GM23338 (cell line): ENCODE results near the gene GPN2. TPM values are rescaled to one million over a fixed set of nuclear protein-coding genes. Genes with fewer than 3 reads are reported as not detected.

Experiments
- ATAC-seq: fragments of 200-7000 bp; cut with Tn5 transposase; 3 replicates; pipeline ENCODE4 v1.9.1; 2020
- DNase-seq: peaks from one replicate; pipeline ENCODE4 v3.0.0-alpha.2; 2015; ENCODE audit warnings: low spot score
- H2AFZ ChIP-seq: fragments of 200-600 bp; sonication (generic); 2 replicates; pipeline ENCODE4 v1.8.0; 2016; ENCODE audit warnings: antibody characterized with exemption, mild to moderate bottlenecking, moderate library complexity
- H3F3A ChIP-seq: fragments of 200-600 bp; sonication (generic); replicated peaks from 2 replicates; pipeline ENCODE4 v1.8.0; 2017; ENCODE audit warnings: antibody characterized with exemption, mixed run types, low read depth
- H3K27ac ChIP-seq: fragments of 200-600 bp; sonication (generic); 2 replicates; pipeline ENCODE4 v1.6.1; 2016; ENCODE audit warnings: low read depth
- H3K27me3 ChIP-seq: fragments of 200-600 bp; sonication (generic); 2 replicates; pipeline ENCODE4 v1.8.0; 2016; ENCODE audit warnings: mild to moderate bottlenecking, mixed run types, moderate library complexity; ENCODE audit not compliant: insufficient read depth
- H3K36me3 ChIP-seq: fragments of 200-600 bp; sonication (generic); 2 replicates; pipeline ENCODE4 v1.8.0; 2016; ENCODE audit warnings: mild to moderate bottlenecking; ENCODE audit not compliant: insufficient read depth
- H3K4me1 ChIP-seq: fragments of 200-600 bp; sonication (generic); 2 replicates; pipeline ENCODE4 v1.8.0; 2016; ENCODE audit warnings: mild to moderate bottlenecking, moderate library complexity; ENCODE audit not compliant: insufficient read depth
- H3K4me2 ChIP-seq: fragments of 200-600 bp; sonication (generic); 2 replicates; pipeline ENCODE4 v1.7.1; 2017; ENCODE audit warnings: mixed run types
- H3K4me3 ChIP-seq: fragments of 200-600 bp; sonication (generic); 2 replicates; pipeline ENCODE4 v1.6.1; 2016; ENCODE audit warnings: mixed run types
- H3K79me2 ChIP-seq: fragments of 200-600 bp; sonication (generic); replicated peaks from 2 replicates; pipeline ENCODE4 v1.8.0; 2017; ENCODE audit warnings: mild to moderate bottlenecking; ENCODE audit not compliant: insufficient read depth
- H3K9me2 ChIP-seq: fragments of 200-600 bp; sonication (generic); 2 replicates; pipeline ENCODE4 v1.8.0; 2017; ENCODE audit not compliant: insufficient read depth
- H4K20me1 ChIP-seq: fragments of 200-600 bp; sonication (generic); replicated peaks from 2 replicates; pipeline ENCODE4 v1.8.0; 2017; ENCODE audit warnings: mild to moderate bottlenecking; ENCODE audit not compliant: insufficient read depth
- H3K27ac Mint-ChIP-seq: 2 replicates; pipeline ENCODE4 v1.8.0; 2020; ENCODE audit warnings: inconsistent platforms, mild to moderate bottlenecking, moderate library complexity, mixed read lengths
- H3K27me3 Mint-ChIP-seq: 3 replicates; pipeline ENCODE4 v1.8.0; 2022; ENCODE audit warnings: low read depth, mild to moderate bottlenecking, moderate library complexity, mixed read lengths, inconsistent platforms; ENCODE audit not compliant: insufficient read depth, poor library complexity
- H3K36me3 Mint-ChIP-seq: 3 replicates; pipeline ENCODE4 v1.8.0; 2021; ENCODE audit warnings: low read depth, mild to moderate bottlenecking, inconsistent platforms, moderate library complexity, mixed read lengths
- H3K4me1 Mint-ChIP-seq: 3 replicates; pipeline ENCODE4 v1.8.0; 2020; ENCODE audit warnings: mild to moderate bottlenecking, inconsistent platforms, mixed read lengths
- H3K4me3 Mint-ChIP-seq: 3 replicates; pipeline ENCODE4 v1.8.0; 2021; ENCODE audit warnings: moderate library complexity, mild to moderate bottlenecking, inconsistent platforms, mixed read lengths
- H3K9me3 Mint-ChIP-seq: 3 replicates; pipeline ENCODE4 v1.8.0; 2020; ENCODE audit warnings: moderate library complexity, mild to moderate bottlenecking, inconsistent platforms, mixed read lengths
- CREB1 ChIP-seq: fragments of 250-450 bp; sonication (Bioruptor Pico); IDR thresholded peaks from 2 replicates; pipeline ENCODE4 v1.5.0; 2020; ENCODE audit warnings: low read depth, mild to moderate bottlenecking, moderate library complexity
- EZH2 ChIP-seq: fragments of 200-600 bp; sonication (generic); IDR thresholded peaks from one replicate; pipeline ENCODE4 v1.8.0; 2017; ENCODE audit warnings: antibody characterized with exemption, mild to moderate bottlenecking, low read depth; ENCODE audit not compliant: unreplicated experiment
- JUNB ChIP-seq: IDR thresholded peaks from one replicate; pipeline ENCODE4 v1.6.1; 2016; ENCODE audit warnings: antibody characterized with exemption; ENCODE audit not compliant: unreplicated experiment
- STAT1 ChIP-seq: IDR thresholded peaks from one replicate; pipeline ENCODE4 v1.6.1; 2016; ENCODE audit warnings: antibody characterized with exemption; ENCODE audit not compliant: unreplicated experiment
- ZNF114 ChIP-seq: fragments of 250-450 bp; sonication (Bioruptor Pico); IDR thresholded peaks from 2 replicates; pipeline ENCODE4 v1.5.0; 2020; ENCODE audit warnings: mild to moderate bottlenecking, moderate library complexity
- polyA plus RNA-seq: library from polyadenylated mRNA; unstranded; fragments of >200 nt; fragmentation: Nextera tagmentation; extraction: Ambion mirVana; gene quantifications from 2 replicates; pipeline ENCODE4 v1.2.1, GENCODE V29; 2016
- total RNA-seq: library from RNA; depleted of rRNA; stranded (reverse); fragments of >200 nt; shearing (Covaris generic); gene quantifications from 2 replicates; pipeline ENCODE4 v1.2.3, GENCODE V29; 2014
- TF ChIP-seq, protein P1 (sequence below): IDR thresholded peaks from one replicate; pipeline ENCODE4 v1.6.1; 2018; ENCODE audit warnings: antibody characterized with exemption; ENCODE audit not compliant: unreplicated experiment
- TF ChIP-seq, protein P2 (sequence below): IDR thresholded peaks from 2 replicates; pipeline ENCODE4 v1.6.1; 2016; ENCODE audit warnings: antibody characterized with exemption
- TF ChIP-seq, protein P3 (sequence below): fragments of 250-450 bp; sonication (Bioruptor Pico); IDR thresholded peaks from 2 replicates; pipeline ENCODE4 v1.5.0; 2020; ENCODE audit warnings: mild to moderate bottlenecking, moderate library complexity

GPN2 gene
- total and polyA plus RNA-seq, 2 experiments from 2014 or later = 10.1 to 19.4 TPM

DNA sequence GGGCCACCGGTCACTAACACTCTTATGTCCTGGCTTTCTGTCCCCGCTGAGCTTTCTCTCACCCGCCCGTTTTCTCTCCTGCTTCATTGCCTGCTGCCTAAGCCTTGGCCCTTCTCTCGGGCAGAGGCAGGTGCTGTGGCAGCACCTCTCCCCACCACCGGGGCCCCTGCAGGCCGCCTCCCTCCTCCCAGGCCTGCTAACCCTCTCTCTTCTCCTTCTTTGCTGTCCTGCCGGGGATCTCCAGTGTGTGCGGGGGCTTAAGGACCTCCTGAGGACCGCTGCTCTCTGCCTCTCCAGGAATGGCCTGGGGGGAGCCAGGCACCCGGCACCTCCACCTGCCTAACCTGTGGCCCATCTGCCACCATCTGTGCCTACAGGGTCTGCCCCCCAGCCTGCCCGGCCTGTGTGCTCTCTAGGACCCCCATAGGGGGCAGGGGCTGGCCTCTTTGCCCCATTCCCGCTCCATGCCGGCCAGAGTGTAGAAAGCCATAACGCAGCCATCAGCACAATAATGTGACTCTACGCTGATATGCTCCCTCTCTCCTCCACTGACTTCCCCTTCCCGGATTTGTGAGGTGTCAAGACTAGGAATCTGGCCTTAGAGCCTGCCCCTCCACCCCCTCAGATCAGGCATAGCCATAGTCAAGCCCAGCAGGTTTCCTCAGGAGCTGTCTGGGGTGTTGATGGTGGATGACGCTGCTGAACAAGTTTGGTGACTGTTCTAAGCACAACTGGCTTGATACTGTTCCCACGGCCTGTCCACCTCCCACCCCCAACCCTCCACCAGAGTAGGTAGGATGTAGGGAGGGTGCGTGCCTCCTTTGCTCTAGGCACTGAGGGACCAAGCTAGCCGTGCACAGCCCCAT is 33.2 kb downstream of the GPN2 start:
- no peak for DNase-seq
- Histone ChIP-seq H3K4me2 (no peak overlapping the region), H3K27ac (no peak overlapping the region), H3K27me3 (no peaks in the 10 kb centered on the region), H3K79me2 (no peaks in the 10 kb centered on the region), H3K36me3 (peaks cover 2% of the 10 kb centered on the region; the same call in 1 of the 2 replicates), H3F3A (no peaks in the 10 kb centered on the region; the same call in 1 of the 2 replicates), H3K4me1 (peaks cover 7% of the 10 kb centered on the region; the same call in 1 of the 2 replicates), H2AFZ (no peak overlapping the region), H3K9me2 (no peaks in the 10 kb centered on the region), H3K4me3 (no peak overlapping the region), H4K20me1 (no peaks in the 10 kb centered on the region)
- Mint-ChIP-seq H3K9me3 (no peaks in the 10 kb centered on the region), H3K27ac (peak overlapping the region; percentile 73; the same call in 1 of the 2 replicates), H3K27me3 (peaks cover 6% of the 10 kb centered on the region), H3K4me3 (no peak overlapping the region), H3K36me3 (peaks cover 18% of the 10 kb centered on the region), H3K4me1 (peaks cover 30% of the 10 kb centered on the region)
- TF ChIP-seq CREB1 (CRISPR knock-in tag) (no peak), STAT1 (no peak)
- ATAC-seq = peak; percentile 57

DNA sequence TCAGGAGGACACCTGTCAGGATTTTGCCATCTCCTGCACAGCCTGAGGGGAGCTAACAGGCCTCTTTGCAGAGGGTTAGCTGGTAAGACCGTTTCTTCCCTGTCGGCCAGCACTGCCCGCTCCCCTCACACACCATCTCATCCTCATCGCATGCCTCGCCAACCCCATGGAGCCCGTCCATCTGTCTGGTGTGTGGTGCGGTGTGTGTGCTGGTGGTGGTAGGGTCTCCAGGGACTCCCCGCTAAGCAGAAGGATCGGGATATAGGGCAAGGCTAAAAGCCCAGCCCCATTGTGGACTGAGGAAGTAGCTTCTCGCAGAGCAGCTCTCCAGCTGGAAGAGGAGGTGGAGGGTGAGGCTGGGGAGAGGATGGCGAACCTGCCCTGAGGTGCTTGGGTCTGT is 33.9 kb downstream of the GPN2 start:
- peaks cover 24% of the 10 kb centered on the region for H3K4me1 Mint-ChIP-seq
- TF ChIP-seq JUNB = no peak
- no peak for TF ChIP-seq EZH2
- TF ChIP-seq, protein P1, sequence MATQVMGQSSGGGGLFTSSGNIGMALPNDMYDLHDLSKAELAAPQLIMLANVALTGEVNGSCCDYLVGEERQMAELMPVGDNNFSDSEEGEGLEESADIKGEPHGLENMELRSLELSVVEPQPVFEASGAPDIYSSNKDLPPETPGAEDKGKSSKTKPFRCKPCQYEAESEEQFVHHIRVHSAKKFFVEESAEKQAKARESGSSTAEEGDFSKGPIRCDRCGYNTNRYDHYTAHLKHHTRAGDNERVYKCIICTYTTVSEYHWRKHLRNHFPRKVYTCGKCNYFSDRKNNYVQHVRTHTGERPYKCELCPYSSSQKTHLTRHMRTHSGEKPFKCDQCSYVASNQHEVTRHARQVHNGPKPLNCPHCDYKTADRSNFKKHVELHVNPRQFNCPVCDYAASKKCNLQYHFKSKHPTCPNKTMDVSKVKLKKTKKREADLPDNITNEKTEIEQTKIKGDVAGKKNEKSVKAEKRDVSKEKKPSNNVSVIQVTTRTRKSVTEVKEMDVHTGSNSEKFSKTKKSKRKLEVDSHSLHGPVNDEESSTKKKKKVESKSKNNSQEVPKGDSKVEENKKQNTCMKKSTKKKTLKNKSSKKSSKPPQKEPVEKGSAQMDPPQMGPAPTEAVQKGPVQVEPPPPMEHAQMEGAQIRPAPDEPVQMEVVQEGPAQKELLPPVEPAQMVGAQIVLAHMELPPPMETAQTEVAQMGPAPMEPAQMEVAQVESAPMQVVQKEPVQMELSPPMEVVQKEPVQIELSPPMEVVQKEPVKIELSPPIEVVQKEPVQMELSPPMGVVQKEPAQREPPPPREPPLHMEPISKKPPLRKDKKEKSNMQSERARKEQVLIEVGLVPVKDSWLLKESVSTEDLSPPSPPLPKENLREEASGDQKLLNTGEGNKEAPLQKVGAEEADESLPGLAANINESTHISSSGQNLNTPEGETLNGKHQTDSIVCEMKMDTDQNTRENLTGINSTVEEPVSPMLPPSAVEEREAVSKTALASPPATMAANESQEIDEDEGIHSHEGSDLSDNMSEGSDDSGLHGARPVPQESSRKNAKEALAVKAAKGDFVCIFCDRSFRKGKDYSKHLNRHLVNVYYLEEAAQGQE = no peak
- TF ChIP-seq, protein P2, sequence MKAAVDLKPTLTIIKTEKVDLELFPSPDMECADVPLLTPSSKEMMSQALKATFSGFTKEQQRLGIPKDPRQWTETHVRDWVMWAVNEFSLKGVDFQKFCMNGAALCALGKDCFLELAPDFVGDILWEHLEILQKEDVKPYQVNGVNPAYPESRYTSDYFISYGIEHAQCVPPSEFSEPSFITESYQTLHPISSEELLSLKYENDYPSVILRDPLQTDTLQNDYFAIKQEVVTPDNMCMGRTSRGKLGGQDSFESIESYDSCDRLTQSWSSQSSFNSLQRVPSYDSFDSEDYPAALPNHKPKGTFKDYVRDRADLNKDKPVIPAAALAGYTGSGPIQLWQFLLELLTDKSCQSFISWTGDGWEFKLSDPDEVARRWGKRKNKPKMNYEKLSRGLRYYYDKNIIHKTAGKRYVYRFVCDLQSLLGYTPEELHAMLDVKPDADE = no peak
- TF ChIP-seq STAT1 = no peak
- no peak for TF ChIP-seq ZNF114 (CRISPR knock-in tag)
- TF ChIP-seq, protein P3, sequence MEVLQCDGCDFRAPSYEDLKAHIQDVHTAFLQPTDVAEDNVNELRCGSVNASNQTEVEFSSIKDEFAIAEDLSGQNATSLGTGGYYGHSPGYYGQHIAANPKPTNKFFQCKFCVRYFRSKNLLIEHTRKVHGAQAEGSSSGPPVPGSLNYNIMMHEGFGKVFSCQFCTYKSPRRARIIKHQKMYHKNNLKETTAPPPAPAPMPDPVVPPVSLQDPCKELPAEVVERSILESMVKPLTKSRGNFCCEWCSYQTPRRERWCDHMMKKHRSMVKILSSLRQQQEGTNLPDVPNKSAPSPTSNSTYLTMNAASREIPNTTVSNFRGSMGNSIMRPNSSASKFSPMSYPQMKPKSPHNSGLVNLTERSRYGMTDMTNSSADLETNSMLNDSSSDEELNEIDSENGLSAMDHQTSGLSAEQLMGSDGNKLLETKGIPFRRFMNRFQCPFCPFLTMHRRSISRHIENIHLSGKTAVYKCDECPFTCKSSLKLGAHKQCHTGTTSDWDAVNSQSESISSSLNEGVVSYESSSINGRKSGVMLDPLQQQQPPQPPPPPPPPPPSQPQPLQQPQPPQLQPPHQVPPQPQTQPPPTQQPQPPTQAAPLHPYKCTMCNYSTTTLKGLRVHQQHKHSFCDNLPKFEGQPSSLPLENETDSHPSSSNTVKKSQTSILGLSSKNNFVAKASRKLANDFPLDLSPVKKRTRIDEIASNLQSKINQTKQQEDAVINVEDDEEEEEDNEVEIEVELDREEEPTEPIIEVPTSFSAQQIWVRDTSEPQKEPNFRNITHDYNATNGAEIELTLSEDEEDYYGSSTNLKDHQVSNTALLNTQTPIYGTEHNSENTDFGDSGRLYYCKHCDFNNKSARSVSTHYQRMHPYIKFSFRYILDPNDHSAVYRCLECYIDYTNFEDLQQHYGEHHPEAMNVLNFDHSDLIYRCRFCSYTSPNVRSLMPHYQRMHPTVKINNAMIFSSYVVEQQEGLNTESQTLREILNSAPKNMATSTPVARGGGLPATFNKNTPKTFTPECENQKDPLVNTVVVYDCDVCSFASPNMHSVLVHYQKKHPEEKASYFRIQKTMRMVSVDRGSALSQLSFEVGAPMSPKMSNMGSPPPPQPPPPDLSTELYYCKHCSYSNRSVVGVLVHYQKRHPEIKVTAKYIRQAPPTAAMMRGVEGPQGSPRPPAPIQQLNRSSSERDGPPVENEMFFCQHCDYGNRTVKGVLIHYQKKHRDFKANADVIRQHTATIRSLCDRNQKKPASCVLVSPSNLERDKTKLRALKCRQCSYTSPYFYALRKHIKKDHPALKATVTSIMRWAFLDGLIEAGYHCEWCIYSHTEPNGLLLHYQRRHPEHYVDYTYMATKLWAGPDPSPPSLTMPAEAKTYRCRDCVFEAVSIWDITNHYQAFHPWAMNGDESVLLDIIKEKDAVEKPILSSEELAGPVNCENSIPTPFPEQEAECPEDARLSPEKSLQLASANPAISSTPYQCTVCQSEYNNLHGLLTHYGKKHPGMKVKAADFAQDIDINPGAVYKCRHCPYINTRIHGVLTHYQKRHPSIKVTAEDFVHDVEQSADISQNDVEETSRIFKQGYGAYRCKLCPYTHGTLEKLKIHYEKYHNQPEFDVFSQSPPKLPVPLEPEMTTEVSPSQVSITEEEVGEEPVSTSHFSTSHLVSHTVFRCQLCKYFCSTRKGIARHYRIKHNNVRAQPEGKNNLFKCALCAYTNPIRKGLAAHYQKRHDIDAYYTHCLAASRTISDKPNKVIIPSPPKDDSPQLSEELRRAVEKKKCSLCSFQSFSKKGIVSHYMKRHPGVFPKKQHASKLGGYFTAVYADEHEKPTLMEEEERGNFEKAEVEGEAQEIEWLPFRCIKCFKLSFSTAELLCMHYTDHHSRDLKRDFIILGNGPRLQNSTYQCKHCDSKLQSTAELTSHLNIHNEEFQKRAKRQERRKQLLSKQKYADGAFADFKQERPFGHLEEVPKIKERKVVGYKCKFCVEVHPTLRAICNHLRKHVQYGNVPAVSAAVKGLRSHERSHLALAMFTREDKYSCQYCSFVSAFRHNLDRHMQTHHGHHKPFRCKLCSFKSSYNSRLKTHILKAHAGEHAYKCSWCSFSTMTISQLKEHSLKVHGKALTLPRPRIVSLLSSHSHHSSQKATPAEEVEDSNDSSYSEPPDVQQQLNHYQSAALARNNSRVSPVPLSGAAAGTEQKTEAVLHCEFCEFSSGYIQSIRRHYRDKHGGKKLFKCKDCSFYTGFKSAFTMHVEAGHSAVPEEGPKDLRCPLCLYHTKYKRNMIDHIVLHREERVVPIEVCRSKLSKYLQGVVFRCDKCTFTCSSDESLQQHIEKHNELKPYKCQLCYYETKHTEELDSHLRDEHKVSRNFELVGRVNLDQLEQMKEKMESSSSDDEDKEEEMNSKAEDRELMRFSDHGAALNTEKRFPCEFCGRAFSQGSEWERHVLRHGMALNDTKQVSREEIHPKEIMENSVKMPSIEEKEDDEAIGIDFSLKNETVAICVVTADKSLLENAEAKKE (CRISPR knock-in tag) = no peak

More for the DNA sequence above, 33.9 kb downstream of the GPN2 start:
- Histone ChIP-seq H3K9me2 (no peaks in the 10 kb centered on the region), H3F3A (no peaks in the 10 kb centered on the region), H3K79me2 (no peaks in the 10 kb centered on the region), H3K27me3 (no peaks in the 10 kb centered on the region), H3K4me2 (no peak overlapping the region), H3K27ac (no peak overlapping the region), H4K20me1 (no peaks in the 10 kb centered on the region), H3K4me1 (peaks cover 7% of the 10 kb centered on the region; the same call in 1 of the 2 replicates), H3K4me3 (no peak overlapping the region), H3K36me3 (peaks cover 4% of the 10 kb centered on the region; the same call in 1 of the 2 replicates), H2AFZ (no peak overlapping the region)
- H3K9me3 Mint-ChIP-seq = no peaks in the 10 kb centered on the region
- no peak for DNase-seq
- no peak for ATAC-seq
- no peak overlapping the region for H3K4me3 Mint-ChIP-seq
- H3K27ac Mint-ChIP-seq = no peak overlapping the region; the same call in 1 of the 2 replicates
- peaks cover 6% of the 10 kb centered on the region for H3K27me3 Mint-ChIP-seq
- peaks cover 23% of the 10 kb centered on the region for H3K36me3 Mint-ChIP-seq
